ENCODE data around the gene PARVB.
"Not testable (repeated sequence)": the region's sequence is repeated elsewhere in the genome, so short reads cannot be mapped to it uniquely, and the experiment has no call there.

The PARVB gene

DNA sequence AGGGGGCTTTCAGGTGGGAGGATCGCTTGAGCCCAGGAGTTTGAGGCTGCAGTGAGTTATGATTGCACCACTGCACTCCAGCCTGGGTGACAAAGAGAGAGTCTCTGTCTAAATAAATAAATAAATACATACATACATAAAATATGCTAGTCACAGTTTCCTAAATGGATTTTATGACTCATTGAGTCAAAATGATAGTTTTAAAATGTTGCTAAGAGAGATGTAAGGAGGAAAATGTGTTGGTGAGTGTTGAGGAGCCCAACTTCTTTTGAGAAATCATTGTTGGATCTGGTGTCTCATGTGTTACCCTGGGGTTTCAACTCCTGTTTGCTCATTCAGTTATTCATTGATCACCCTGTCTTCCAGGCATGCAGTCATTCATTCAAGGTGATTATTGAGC lies 21.0 kb downstream of the PARVB start:
- H3K4me3 ChIP-seq (ENCODE audit: low read length) = no peak overlapping the region
- no peak for TF ChIP-seq ZNF274 (IDR thresholded peaks at IDR 0.05; ENCODE audit: low read depth, low read length)

DNA sequence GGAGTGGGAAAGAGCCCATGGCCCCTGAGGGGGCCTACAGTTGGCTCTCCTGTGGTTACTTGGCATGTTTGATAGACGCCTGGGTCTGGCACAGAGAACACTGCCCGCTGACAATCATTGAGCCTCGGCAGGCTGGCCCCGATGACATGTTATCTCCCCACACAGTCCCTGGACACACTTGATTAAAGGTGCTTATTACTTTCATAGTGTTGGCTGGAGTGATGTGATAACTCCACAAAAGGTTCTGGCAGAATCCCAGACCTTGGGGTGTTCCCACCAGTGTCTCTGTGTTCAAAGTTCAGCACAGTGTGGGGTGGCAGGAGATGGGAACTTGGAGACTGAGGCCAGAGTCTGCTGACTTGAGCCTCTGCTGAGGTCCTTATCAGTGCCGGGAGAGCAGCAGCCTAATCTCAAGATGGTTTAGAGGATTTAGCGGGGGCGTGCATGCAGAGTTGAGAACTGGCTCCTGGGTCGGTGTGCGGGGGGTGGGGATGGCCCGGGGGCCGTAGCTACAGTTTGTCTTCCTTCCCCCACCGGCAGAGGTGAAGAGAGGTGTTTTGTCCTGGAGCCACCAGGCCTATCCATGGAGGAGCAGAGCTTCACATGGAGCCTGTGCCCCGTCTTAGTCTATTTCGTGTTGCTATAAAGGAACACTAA lies 22.5 kb downstream of the PARVB start:
- no peak overlapping the region for H3K4me3 ChIP-seq (ENCODE audit: low read length)
- TF ChIP-seq ZNF274 (IDR thresholded peaks at IDR 0.05; ENCODE audit: low read depth, low read length) = no peak

DNA sequence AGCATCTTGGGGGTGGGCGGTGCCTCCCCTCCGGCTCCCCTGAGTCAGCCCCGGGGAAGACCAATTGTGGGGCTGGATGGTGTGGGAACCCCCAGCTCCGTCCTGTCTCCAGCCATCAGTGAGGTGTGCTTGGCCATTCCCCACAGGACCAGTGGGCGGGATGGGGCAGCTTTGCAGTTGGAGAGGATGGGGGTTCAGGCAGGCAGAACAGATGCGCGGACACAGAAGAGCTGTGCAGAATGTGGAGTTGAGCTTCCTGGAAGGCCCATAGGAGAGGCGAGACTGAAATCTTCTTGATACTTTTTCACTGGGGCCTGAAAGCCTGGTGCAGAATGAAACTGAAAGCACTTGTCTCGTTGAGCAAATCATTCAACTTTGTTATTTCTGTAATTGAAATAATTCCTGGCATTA lies 23.8 kb downstream of the PARVB start:
- no peak for TF ChIP-seq ZNF274 (IDR thresholded peaks at IDR 0.05; ENCODE audit: low read depth, low read length)
- peak overlapping the region; percentile 44; the same call in 1 of the 2 replicates for H3K4me3 ChIP-seq (ENCODE audit: low read length)

DNA sequence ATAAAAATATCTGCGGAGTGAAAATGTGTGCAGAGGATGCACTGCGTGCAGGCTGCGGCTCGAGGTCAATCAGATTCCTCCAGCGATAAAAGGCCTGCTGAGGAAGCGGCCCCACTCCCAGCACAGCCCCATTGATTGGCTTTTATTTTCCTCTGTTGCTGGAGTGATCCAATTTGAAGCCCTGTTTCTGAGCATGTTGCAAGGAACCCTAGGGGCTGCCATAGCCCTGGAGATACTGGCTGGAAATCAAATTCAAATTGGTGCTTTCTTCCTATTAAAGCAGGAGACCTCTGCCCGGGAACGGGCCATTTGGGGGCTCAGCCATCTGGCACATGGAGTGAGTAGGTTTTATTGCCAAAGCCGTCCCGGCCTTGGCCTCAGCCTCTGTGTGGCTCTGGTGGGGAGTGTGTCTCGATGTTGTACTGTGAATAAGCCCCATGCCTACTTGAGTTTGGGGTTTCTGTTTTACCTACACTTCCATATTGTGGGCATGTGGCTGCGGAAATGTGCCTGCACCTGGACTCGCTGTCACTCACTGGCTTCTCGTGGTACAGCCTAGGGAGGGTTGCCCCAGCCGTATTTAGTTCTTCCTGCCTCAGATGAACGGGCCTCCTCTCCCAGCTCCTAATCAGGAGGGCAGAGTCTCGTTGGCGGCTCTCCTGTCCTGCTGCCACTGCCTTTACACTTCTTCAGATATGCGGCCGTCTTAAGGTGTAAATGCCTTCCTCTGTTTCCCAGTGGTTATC lies 25.6 kb downstream of the PARVB start:
- H3K4me3 ChIP-seq (ENCODE audit: low read length) = no peak overlapping the region; the same call in 1 of the 2 replicates
- TF ChIP-seq ZNF274 (IDR thresholded peaks at IDR 0.05; ENCODE audit: low read depth, low read length) = no peak

DNA sequence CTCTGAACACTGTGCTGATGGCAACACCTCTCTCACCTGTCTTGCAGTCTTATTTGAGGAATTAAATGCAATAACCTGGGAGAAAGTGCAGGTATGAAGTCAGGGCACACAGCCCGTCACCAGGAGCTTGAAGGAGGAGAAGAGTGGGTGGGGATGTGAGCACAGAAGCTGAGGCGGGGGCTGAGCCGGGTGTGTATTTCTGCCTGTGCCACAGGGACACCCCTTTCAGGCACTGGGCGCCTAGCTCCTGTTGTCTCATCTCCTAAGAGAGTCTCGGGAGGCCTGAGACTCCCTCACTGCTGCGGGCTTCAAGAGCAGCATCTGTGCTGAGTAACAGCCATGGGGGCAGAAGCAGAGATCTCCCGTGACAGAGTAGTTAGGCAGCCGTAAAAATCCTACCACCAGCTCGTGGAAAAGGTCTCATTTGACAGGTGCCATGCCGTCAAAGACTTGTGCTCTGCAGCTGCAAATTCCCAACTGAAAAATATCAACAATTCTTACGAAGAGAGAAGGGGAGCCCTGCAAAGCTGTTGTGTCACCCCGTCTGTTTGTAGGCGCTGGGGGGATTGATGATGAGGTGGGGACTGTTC lies 26.8 kb downstream of the PARVB start:
- no peak overlapping the region for H3K4me3 ChIP-seq (ENCODE audit: low read length)
- TF ChIP-seq ZNF274 (IDR thresholded peaks at IDR 0.05; ENCODE audit: low read depth, low read length) = no peak

DNA sequence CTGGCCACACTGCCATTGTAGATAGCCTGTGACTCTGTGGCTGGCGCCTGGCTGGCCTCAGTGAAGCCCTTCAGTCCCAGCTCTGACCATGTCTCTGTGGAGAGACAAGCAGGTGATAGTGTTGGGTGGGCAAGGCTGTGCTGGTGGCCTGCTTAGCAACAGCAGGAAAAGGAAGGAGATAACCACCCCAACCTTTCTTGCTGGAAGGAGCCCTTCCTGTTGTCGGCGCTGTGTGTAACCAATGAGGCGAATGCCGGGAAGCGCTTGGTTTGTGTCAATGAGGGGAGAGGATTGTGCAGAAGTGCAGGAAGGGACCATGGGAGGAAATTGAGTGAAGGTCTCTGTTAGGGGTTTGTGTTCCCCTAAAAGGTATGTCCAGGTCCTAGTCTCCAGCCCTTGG lies 27.3 kb downstream of the PARVB start:
- H3K4me3 ChIP-seq (ENCODE audit: low read length) = no peak overlapping the region
- TF ChIP-seq ZNF274 (IDR thresholded peaks at IDR 0.05; ENCODE audit: low read depth, low read length) = no peak

DNA sequence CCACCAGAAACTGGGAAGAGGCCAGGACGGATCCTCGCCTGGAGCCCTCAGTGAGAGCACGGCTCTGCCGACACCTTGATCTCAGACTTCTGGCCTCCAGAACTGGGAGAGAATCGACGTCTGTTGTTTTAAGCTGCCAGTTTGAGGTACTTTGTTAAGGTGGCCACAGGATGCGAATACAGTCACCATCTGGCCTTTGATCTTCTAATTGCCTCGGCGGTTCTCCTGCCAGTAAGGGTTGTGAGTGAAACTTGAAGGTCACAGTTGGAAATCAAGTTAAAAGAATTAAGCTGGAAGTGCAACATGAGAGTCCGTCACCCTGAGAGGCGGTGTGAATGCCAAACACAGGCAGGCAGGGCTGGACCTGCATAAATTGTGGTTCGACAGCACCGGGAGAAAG lies 27.9 kb downstream of the PARVB start:
- H3K4me3 ChIP-seq (ENCODE audit: low read length) = no peak overlapping the region
- no peak for TF ChIP-seq ZNF274 (IDR thresholded peaks at IDR 0.05; ENCODE audit: low read depth, low read length)

DNA sequence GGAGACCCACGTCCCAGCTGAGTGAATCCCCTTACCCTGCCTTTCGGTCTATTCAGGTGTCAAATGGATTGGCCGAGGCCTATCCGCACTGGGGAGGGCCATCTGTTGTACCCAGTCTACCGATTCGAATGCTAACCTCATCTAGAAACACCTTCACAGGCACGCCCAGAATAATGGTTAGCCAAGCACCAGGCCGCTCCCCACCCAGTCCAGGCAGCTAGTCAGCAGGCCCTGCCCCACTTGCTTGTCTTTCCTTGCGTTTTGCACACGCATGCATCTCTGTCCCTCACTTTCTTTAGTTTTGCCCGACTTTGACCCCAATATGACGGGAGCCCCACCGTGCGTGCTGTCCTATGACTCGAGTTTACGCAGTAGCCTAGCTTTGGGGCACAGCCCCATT lies 31.7 kb downstream of the PARVB start:
- H3K4me3 ChIP-seq (ENCODE audit: low read length) = no peak overlapping the region
- TF ChIP-seq ZNF274 (IDR thresholded peaks at IDR 0.05; ENCODE audit: low read depth, low read length) = no peak

DNA sequence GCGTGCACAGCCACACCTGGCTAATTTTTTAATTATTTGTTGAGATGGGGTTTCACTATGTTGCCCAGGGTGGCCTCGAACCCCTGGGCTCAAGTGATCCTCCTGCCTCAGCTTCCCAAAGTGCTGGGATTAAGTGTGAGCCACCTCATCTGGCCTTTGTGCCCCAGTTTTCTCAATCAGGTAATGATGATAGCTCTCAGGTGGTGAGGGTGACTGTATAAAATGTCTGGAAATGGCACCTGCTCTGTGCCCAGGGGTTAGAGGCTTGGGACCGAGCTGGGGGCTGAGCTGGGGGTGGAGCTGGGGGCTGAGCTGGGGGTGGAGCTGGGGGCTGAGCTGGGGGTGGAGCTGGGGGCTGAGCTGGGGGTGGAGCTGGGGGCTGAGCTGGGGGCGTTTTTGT lies 32.5 kb downstream of the PARVB start:
- not testable (repeated sequence) for H3K4me3 ChIP-seq (ENCODE audit: low read length)

DNA sequence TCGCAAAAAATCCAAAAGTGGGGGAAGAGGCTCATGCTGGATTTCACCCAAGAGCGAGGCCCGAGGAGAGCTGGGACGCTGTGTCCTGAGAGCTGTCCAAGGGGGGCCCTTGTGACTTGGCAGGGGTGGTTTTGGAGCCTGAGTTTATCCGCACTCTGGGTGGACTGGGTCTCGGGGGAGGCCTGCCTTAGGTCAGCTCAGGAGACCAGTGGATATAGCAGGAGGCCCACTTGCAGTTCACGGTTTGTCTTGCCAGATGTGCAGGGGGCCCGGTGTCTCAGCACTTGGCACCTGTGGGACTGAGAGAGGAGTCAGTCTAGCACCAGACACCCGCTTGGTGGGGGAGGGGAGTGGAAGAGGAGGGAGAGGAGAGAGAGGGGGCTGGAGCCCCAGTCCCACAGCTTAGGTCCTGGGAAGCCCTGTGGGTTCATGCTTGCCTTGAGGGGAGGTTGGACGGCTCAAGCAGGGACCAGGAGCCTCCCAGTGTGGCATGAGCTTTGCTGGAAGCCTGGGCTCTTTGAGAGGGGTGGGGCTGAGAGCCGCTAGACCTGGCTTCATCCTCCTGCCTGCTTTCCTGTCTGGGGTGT lies 33.4 kb downstream of the PARVB start:
- no peak for TF ChIP-seq ZNF274 (IDR thresholded peaks at IDR 0.05; ENCODE audit: low read depth, low read length)

DNA sequence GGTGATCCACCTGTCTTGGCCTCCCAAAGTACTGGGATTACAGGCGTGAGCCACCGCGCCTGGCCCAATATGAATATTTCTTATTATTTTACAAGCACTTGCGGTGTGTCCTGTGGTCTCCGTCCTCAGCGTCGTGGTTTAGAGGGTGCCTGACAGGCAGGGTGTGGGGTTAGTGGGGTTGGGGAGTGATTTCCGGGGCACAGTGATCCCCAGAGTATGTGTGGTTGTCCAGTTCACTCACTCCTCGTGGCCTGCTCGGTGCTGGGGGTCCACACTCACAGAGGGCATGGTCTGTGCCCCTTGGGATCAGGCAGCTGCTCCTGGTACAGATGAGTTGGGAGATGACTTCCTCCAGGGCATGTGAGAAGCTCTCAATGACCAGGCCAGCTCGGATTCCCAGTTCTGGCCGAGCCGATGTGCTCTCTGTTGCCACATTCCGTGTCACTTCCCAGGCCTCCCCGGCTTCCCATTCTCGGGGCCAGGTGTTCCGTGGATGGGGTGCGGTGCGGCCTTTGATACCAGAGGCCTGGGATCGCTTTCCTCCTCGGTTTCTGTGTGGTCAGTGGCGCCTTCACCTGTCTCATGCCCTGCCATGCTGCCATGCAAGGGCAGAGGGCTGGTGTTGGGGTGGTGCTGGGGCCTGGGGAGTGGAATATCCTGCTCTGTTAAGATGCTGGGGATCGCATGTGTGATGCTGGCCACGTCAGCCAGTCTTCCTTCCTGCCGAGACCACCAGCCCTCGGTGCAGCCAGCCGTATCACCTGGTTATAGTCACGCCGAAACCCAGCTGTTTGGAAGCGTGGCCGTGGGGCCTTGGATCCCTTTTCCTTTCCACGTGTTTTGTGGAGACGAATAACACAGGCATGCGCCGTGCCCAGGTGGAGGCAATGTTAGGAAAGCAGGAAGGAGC lies 39.6 kb downstream of the PARVB start:
- TF ChIP-seq ZNF274 (IDR thresholded peaks at IDR 0.05; ENCODE audit: low read depth, low read length) = no peak
- H3K4me3 ChIP-seq (ENCODE audit: low read length) = peak overlapping the region; percentile 13; the same call in 1 of the 2 replicates

More for the DNA sequence above, 33.4 kb downstream of the PARVB start:
- H3K4me3 ChIP-seq (ENCODE audit: low read length) = no peak overlapping the region

DNA sequence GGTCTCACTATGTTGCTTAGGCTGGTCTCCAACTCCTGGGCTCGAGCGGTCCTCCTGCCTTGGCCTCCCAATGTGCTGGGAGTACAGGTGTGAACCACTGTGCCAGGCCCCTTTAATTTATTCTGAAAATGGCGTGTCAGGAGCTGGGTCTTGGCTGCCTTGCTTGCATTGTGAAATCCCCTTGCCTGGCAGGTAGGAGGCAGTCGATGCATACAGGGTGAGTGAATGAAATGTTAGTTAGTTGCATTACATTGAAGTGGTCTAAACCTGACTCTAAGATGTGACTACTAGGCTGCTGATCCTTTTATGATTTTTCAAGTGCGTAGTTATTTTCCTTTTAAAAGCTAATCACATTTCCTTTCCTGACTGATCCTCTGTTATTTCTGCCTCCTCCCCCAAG lies 42.9 kb downstream of the PARVB start:
- no peak for TF ChIP-seq ZNF274 (IDR thresholded peaks at IDR 0.05; ENCODE audit: low read depth, low read length)
- no peak overlapping the region for H3K4me3 ChIP-seq (ENCODE audit: low read length)

DNA sequence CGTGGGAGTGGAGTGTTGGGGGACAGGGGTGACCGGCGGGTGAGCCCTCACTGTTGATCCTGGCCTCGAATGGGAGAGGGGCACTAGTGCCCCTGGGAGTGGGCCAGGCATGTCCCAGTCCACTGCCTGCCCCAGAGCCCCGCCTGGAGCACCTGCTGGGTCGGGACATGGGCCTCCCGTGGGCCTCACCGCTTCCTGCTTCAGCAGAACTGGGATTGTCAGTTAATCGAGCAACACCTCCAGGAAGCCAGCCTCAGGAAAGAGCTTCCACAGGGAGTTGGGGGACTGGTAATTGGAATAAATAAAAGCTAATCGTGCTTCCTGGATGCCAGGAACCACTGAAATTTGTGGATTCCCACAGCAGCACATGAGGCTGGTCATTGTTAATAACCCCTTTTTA lies 43.8 kb downstream of the PARVB start:
- H3K4me3 ChIP-seq (ENCODE audit: low read length) = no peak overlapping the region
- no peak for TF ChIP-seq ZNF274 (IDR thresholded peaks at IDR 0.05; ENCODE audit: low read depth, low read length)

All from GM08714 (cell line).